HEK293 (cell line): ENCODE data around the gene SAT1.
"Not testable (repeated sequence)": the region's sequence is repeated elsewhere in the genome, so short reads cannot be mapped to it uniquely, and the experiment has no call there.

ENCODE experiments used
- CTCF ChIA-PET: fragments of 350-600 bp; formaldehyde crosslinking; extraction: SDS; loops from one replicate; lab custom pipeline; 2021; ENCODE audit warnings: antibody characterized with exemption; lab: Yijun Ruan, JAX
- POLR2A ChIA-PET: fragments of 300-600 bp; formaldehyde crosslinking; extraction: SDS; loops from one replicate; lab custom pipeline; 2020; ENCODE audit warnings: antibody characterized with exemption, inconsistent platforms; lab: Yijun Ruan, JAX
- H3K27ac ChIP-seq: fragments of 200-500 bp; sonication (Bioruptor generic); 2 replicates; pipeline ENCODE4 v1.5.1; 2014; ENCODE audit warnings: low read depth, low read length, control low read depth, inconsistent platforms; ENCODE audit errors: extremely low read depth
- H3K36me3 ChIP-seq, 2 experiments: fragments of 200-500 bp in 1 of 2; sonication (Bioruptor generic) in 1 of 2; 1 replicate in 1 of 2; 2 replicates in 1 of 2; pipeline ENCODE4 v1.5.1; 2014 to 2017; ENCODE audit warnings: inconsistent platforms in 2 of 2, low read length in 2 of 2; ENCODE audit not compliant: control insufficient read depth in 2 of 2, insufficient read depth in 1 of 2
- H3K4me1 ChIP-seq: fragments of 200-500 bp; sonication (Bioruptor generic); 2 replicates; pipeline ENCODE4 v1.5.1; 2014; ENCODE audit warnings: mild to moderate bottlenecking, low read length, inconsistent platforms; ENCODE audit not compliant: control insufficient read depth, insufficient read depth
- H3K4me3 ChIP-seq: 2 replicates; pipeline ENCODE4 v1.5.1; 2011; ENCODE audit warnings: low read depth, mild to moderate bottlenecking, control low read depth, low read length, moderate library complexity
- H3K9me3 ChIP-seq: fragments of 200-500 bp; sonication (Bioruptor generic); 2 replicates; pipeline ENCODE4 v1.5.1; 2014; ENCODE audit warnings: low read depth, low read length, inconsistent platforms; ENCODE audit not compliant: control insufficient read depth, insufficient read depth
- HOXC10 ChIP-seq: sonication (generic); formaldehyde crosslinking; IDR thresholded peaks from 2 replicates; pipeline ENCODE4 v1.8.1; 2023; ENCODE audit warnings: mild to moderate bottlenecking, missing genetic modification reagents
- INSM2 ChIP-seq: fragments of 450-650 bp; formaldehyde crosslinking; IDR thresholded peaks from 2 replicates; pipeline ENCODE4 v1.5.1; 2016; ENCODE audit warnings: missing biosample characterization, missing genetic modification characterization
- MZF1 ChIP-seq: fragments of 450-650 bp; formaldehyde crosslinking; IDR thresholded peaks from 2 replicates; pipeline ENCODE4 v1.5.1; 2017; ENCODE audit warnings: missing biosample characterization, missing genetic modification characterization, borderline replicate concordance
- PATZ1 ChIP-seq: fragments of 450-650 bp; formaldehyde crosslinking; IDR thresholded peaks from 2 replicates; pipeline ENCODE4 v1.5.1; 2016; ENCODE audit warnings: missing biosample characterization, missing genetic modification characterization
- ZBTB17 ChIP-seq: fragments of 450-650 bp; formaldehyde crosslinking; IDR thresholded peaks from 2 replicates; pipeline ENCODE4 v1.5.1; 2016; ENCODE audit warnings: missing biosample characterization, missing genetic modification characterization
- ZEB2 ChIP-seq: fragments of 450-650 bp; formaldehyde crosslinking; IDR thresholded peaks from 2 replicates; pipeline ENCODE4 v1.5.1; 2016; ENCODE audit warnings: missing biosample characterization, missing genetic modification characterization
- ZNF335 ChIP-seq: fragments of 450-650 bp; formaldehyde crosslinking; conservative IDR thresholded peaks from 2 replicates; pipeline ENCODE4 v1.5.1; 2016; ENCODE audit warnings: missing biosample characterization, missing genetic modification characterization
- ZNF580 ChIP-seq: fragments of 450-650 bp; formaldehyde crosslinking; IDR thresholded peaks from 2 replicates; pipeline ENCODE4 v1.5.1; 2016; ENCODE audit warnings: missing biosample characterization, missing genetic modification characterization
- ZNF600 ChIP-seq: fragments of 450-650 bp; formaldehyde crosslinking; IDR thresholded peaks from 2 replicates; pipeline ENCODE4 v1.5.1; 2016; ENCODE audit warnings: missing biosample characterization, missing genetic modification characterization
- ZNF639 ChIP-seq: fragments of 450-650 bp; formaldehyde crosslinking; IDR thresholded peaks from 2 replicates; pipeline ENCODE4 v1.5.1; 2016; ENCODE audit warnings: missing biosample characterization, missing genetic modification characterization
- TF ChIP-seq, protein P1 (sequence below): fragments of 450-650 bp; formaldehyde crosslinking; IDR thresholded peaks from 2 replicates; pipeline ENCODE4 v1.5.1; 2016; ENCODE audit warnings: missing biosample characterization, missing genetic modification characterization
- TF ChIP-seq, protein P2 (sequence below): fragments of 450-650 bp; formaldehyde crosslinking; IDR thresholded peaks from 2 replicates; pipeline ENCODE4 v1.5.1; 2016; ENCODE audit warnings: missing biosample characterization, missing genetic modification characterization

SAT1 gene

GRCh38 chrX:23742697-23743622 is 40.0 kb upstream of the SAT1 start, which contains the start of gene ACOT9 (continued):
- TF ChIP-seq PATZ1 (tag by site-specific recombination), result peak; percentile 52; the same call in 1 of the 2 replicates
- peak; percentile 67 for TF ChIP-seq ZNF600
- TF ChIP-seq HOXC10 (CRISPR knock-in tag), result no peak
- TF ChIP-seq MZF1 (tag by site-specific recombination), result peak; percentile 99

DNA sequence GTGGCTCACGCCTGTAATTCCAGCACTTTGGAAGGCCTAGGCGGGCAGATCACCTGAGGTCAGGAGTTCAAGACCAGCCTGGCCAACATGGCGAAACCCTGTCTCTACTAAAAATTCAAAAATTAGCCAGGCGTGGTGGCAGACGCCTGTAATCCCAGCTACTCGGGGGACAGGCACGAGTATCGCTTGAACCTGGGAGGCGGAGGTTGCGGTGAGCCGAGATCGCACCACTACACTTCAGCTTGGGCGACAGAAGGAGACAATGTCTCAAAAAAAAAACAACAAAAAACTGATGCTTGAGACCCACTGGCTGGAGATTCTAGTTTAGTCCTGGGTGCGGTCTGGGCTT is 39.4 kb upstream of the SAT1 start:
- Histone ChIP-seq H3K4me3 (peak overlapping the region; percentile 80; the same call in 1 of the 2 replicates), H3K27ac (peak overlapping the region; percentile 77; the same call in 1 of the 2 replicates)
- ChIA-PET CTCF (interaction anchor here (0.7 to 2.1 kb wide), 4 partner anchors 11 to 158 kb away, joined by 4 to 7 read pairs (median 6); no protein-coding TSS in a partner anchor), POLR2A (interaction anchor here (0.9 to 3.1 kb wide), 8 partner anchors 8 to 159 kb away, joined by 3 to 46 read pairs (median 4); partner anchors contain the start of gene SAT1)
- not testable (repeated sequence) for H3K36me3 ChIP-seq
- TF ChIP-seq ZNF639 (tag by site-specific recombination) (peak; percentile 27; the same call in 1 of the 2 replicates), ZBTB17 (peak; percentile 4; the same call in 1 of the 2 replicates), INSM2 (tag by site-specific recombination) (peak; percentile 86), ZNF600 (0 out of 2 replicates have a peak, but pooled peaks have one; percentile 34), ZNF580 (tag by site-specific recombination) (peak; percentile 39; the same call in 1 of the 2 replicates), ZNF335 (tag by site-specific recombination) (0 out of 2 replicates have a peak, but pooled peaks have one; percentile 41), HOXC10 (CRISPR knock-in tag) (0 out of 2 replicates have a peak, but pooled peaks have one; percentile 13), ZEB2 (tag by site-specific recombination) (peak; percentile 11; the same call in 1 of the 2 replicates)
- TF ChIP-seq, protein P1, sequence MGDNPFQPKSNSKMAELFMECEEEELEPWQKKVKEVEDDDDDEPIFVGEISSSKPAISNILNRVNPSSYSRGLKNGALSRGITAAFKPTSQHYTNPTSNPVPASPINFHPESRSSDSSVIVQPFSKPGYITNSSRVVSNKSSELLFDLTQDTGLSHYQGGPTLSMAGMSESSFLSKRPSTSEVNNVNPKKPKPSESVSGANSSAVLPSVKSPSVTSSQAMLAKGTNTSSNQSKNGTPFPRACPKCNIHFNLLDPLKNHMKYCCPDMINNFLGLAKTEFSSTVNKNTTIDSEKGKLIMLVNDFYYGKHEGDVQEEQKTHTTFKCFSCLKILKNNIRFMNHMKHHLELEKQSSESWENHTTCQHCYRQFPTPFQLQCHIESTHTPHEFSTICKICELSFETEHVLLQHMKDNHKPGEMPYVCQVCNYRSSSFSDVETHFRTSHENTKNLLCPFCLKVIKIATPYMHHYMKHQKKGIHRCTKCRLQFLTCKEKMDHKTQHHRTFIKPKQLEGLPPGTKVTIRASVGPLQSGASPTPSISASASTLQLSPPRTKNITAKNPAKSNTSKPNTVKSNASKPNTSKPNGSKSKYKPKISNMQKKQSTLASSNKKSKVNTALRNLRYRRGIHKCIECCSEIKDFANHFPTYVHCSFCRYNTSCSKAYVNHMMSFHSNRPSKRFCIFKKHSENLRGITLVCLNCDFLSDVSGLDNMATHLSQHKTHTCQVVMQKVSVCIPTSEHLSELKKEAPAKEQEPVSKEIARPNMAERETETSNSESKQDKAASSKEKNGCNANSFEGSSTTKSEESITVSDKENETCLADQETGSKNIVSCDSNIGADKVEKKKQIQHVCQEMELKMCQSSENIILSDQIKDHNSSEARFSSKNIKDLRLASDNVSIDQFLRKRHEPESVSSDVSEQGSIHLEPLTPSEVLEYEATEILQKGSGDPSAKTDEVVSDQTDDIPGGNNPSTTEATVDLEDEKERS, result peak; percentile 5; the same call in 1 of the 2 replicates
- TF ChIP-seq, protein P2, sequence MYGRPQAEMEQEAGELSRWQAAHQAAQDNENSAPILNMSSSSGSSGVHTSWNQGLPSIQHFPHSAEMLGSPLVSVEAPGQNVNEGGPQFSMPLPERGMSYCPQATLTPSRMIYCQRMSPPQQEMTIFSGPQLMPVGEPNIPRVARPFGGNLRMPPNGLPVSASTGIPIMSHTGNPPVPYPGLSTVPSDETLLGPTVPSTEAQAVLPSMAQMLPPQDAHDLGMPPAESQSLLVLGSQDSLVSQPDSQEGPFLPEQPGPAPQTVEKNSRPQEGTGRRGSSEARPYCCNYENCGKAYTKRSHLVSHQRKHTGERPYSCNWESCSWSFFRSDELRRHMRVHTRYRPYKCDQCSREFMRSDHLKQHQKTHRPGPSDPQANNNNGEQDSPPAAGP, result 0 out of 2 replicates have a peak, but pooled peaks have one; percentile 16
- TF ChIP-seq, all 188 proteins: peak for 10; not testable (repeated sequence) for 178
- H3K4me1 ChIP-seq, H3K9me3 ChIP-seq: not testable (repeated sequence)
